Right lobe of liver (tissue), 6 donors: ENCODE data around the gene ADSS2. TPM values are rescaled to one million over a fixed set of nuclear protein-coding genes. Genes with fewer than 3 reads are reported as not detected.
"Not testable (repeated sequence)": the region's sequence is repeated elsewhere in the genome, so short reads cannot be mapped to it uniquely, and the experiment has no call there.

Experiments used
- ATAC-seq, 4 donors: fragments of 200-7000 bp; cut with Tn5 transposase; one replicate each; pipeline ENCODE4 v1.9.1; 2020; ENCODE audit warnings: mild to moderate bottlenecking in 4 of 4, moderate library complexity in 4 of 4
- DNase-seq, 3 donors: peaks; one replicate each; pipeline ENCODE4 v3.0.0-alpha.2; 2020
- H3K27ac ChIP-seq, 3 donors: fragments of 200-600 bp; one replicate each; pipeline ENCODE4 v1.8.0; 2022
- H3K27me3 ChIP-seq, 2 donors: fragments of 200-600 bp; one replicate each; pipeline ENCODE4 v1.8.0; 2022
- H3K36me3 ChIP-seq, 4 donors: fragments of 200-600 bp; sonication (generic) in 1 of 4; one replicate each; pipeline versions ENCODE4 v1.5.1 to v1.8.0; 2017 to 2022; ENCODE audit warnings: control low read depth in 1 of 4
- H3K4me1 ChIP-seq, 4 donors: fragments of 200-600 bp; sonication (generic) in 1 of 4; one replicate each; pipeline versions ENCODE4 v1.5.1 to v1.8.0; 2017 to 2022; ENCODE audit warnings: control low read depth in 1 of 4
- H3K4me3 ChIP-seq, 3 donors: fragments of 200-600 bp; one replicate each; pipeline ENCODE4 v1.8.0; 2022
- H3K9me3 ChIP-seq, 4 donors: fragments of 200-600 bp; sonication (generic) in 1 of 4; one replicate each; pipeline versions ENCODE4 v1.5.1 to v1.8.0; 2017 to 2022; ENCODE audit warnings: control low read depth in 1 of 4
- POLR2A ChIP-seq: fragments of 450-650 bp; IDR thresholded peaks from one replicate; pipeline ENCODE4 v1.6.1; 2017; ENCODE audit warnings: antibody characterized with exemption, mild to moderate bottlenecking
- WGBS: methylation state at CpG from one replicate; pipeline ENCODE4 v1.1.6; 2018; ENCODE audit warnings: low coverage, low lambda C conversion rate; ENCODE audit not compliant: insufficient coverage; ENCODE audit errors: missing lambda C conversion rate; 5-methylcytosine and 5-hydroxymethylcytosine counted together
- intact Hi-C, 2 donors: fragments of 100-400 bp; cut with DNase I; formaldehyde crosslinking; loops; one replicate each; pipeline versions ENCODE4 v1.11.2 to v1.14.1; 2022
- long read RNA-seq: library from polyadenylated mRNA; unstranded; transcript quantifications from one replicate; pipeline ENCODE4 v2.0.0, GENCODE V29; 2019
- total RNA-seq, 6 experiments: library from RNA; depleted of rRNA in 2 of 6; stranded (reverse); fragments of >200 nt in 2 of 6; fragmentation: NEBNext Ultra II Directional in 3 of 6; extraction: Animal tissue kit (Norgen Biotek cat#: 25700) in 3 of 6; gene quantifications; one replicate each; pipeline versions ENCODE4 v1.1.0 to v1.2.4, GENCODE V29; 2016 to 2023
- TF ChIP-seq, protein P1 (sequence below), 4 donors: fragments of 200-600 bp in 3 of 4; fragments of 450-650 bp in 1 of 4; IDR thresholded peaks; one replicate each; pipeline versions ENCODE4 v1.5.1 to v1.8.0; 2016 to 2022; ENCODE audit warnings: antibody characterized with exemption in 4 of 4, mild to moderate bottlenecking in 2 of 4
- donor health status: DM: no; HTN: yes; CAD: no.
- donor health status: DM: no; HTN: no; CAD: no.
- donor health status: DM: no; HTN: no; CAD: no.
- donor health status: DM: no; HTN: yes; CAD: no.
- donor health status: DM: no; HTN: yes; CAD: no.

Gene ADSS2
- 10 to 100 TPM in 5 of 6 experiments, 1 to 10 TPM in 1; 9.8 to 16.1 (median 14.5) TPM for total RNA-seq
- long read RNA-seq, transcript ADSS-201 (13 exons, 2,780 nt) = major isoform, 6 of 8 reads
- long read RNA-seq, partial matches to known transcripts = 1 of 8 reads
- long read RNA-seq, other reads (novel, unspliced or antisense) = 1 of 8 reads

DNA sequence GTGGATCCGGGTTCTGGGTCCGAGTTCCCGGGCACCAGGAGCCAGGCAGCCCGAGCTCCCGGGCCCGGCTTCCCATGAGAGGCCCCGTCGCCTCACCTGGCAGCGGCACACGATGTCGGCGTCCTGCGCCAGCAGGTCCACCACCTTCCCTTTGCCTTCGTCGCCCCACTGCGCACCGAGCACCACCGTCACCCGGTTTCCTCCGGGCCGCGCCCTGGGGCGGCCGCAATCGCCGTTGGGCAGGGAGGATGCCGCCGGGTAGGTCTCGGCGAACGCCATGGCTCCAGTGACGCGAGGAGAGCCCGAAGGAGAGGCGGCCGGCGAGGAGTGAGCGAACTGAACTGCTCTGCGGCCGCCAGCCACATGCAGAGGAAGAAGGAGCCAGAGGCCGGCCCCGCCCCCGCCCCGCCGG is at the start of gene ADSS2:
TSS of gene ADSS2 (minus strand) at position 371 of the 412 bp plus-strand sequence. CDS start at position 279, 92 bp downstream.
- intact Hi-C loops = no loop called here
- ATAC-seq = peak in 1 of 4 donors; percentile 35

GRCh38 chr1:244500515-244500914 is 48.8 kb upstream of the ADSS2 start:
- H3K9me3 ChIP-seq, intact Hi-C loops, H3K4me1 ChIP-seq, DNase-seq, ATAC-seq, H3K4me3 ChIP-seq, H3K27me3 ChIP-seq, H3K27ac ChIP-seq, H3K36me3 ChIP-seq: not testable (repeated sequence)
- WGBS = 88% methylated on average over 4 of the region's 4 CpGs

More for the DNA sequence above, at the start of gene ADSS2:
- 0% methylated on average over 12 of the region's 45 CpGs for WGBS
- peaks cover 0 to 14% (median 6%) of the 10 kb centered on the region in 4 donors for H3K4me1 ChIP-seq
- H3K9me3 ChIP-seq = no peaks in the 10 kb centered on the region
- TF ChIP-seq, protein P1, sequence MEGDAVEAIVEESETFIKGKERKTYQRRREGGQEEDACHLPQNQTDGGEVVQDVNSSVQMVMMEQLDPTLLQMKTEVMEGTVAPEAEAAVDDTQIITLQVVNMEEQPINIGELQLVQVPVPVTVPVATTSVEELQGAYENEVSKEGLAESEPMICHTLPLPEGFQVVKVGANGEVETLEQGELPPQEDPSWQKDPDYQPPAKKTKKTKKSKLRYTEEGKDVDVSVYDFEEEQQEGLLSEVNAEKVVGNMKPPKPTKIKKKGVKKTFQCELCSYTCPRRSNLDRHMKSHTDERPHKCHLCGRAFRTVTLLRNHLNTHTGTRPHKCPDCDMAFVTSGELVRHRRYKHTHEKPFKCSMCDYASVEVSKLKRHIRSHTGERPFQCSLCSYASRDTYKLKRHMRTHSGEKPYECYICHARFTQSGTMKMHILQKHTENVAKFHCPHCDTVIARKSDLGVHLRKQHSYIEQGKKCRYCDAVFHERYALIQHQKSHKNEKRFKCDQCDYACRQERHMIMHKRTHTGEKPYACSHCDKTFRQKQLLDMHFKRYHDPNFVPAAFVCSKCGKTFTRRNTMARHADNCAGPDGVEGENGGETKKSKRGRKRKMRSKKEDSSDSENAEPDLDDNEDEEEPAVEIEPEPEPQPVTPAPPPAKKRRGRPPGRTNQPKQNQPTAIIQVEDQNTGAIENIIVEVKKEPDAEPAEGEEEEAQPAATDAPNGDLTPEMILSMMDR (IDR thresholded peaks at IDR 0.05) = no peak
- peak; percentile 94 for TF ChIP-seq POLR2A
- DNase-seq = no peak
- H3K4me3 ChIP-seq = peak within 1 kb of the TSS; percentile 86 to 95 (median 92)
- peak within 1 kb of the TSS; percentile 89 to 96 (median 90) for H3K27ac ChIP-seq
- H3K27me3 ChIP-seq = no peaks in the 10 kb centered on the region
- H3K36me3 ChIP-seq = no peaks in the 10 kb centered on the region

DNA sequence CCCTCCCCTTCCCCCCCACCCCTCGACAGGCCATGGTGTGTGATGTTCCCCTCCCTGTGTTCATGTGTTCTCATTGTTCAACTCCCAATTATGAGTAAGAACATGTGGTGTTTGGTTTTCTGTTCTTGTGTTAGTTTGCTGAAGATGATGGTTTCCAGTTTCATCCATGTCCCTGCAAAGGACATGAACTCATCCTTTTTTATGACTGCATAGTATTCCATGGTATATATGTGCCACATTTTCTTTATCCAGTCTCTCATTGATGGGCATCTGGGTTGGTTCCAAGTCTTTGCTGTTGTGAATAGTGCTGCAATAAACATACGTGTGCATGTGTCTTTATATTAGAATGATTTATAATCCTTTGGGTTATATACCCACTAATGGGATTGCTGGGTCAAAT is 47.8 kb upstream of the ADSS2 start:
- 64% methylated on average over 2 of the region's 2 CpGs for WGBS

DNA sequence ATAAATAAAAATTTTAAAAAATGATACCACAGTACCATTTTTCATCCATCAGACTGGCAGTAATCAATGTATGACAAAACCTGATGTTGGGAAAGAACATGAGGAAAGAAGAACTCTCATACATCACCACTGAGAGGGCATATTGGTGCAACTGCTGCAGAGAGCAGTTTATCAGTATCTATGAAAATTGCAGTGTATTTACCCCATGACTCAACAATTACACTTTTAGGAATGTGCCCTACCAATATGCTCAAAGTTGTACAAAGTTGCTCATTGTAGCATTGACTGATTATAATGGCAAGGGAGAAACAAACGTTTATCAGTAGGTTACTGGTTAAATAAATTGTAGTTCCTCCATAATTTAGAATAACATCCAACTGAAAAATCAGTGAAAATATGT is 46.1 kb upstream of the ADSS2 start:
- WGBS = 52% methylated on average over 1 of the region's 1 CpG
- Histone ChIP-seq H3K27me3 (no peaks in the 10 kb centered on the region), H3K36me3 (no peaks in the 10 kb centered on the region), H3K9me3 (no peaks in the 10 kb centered on the region), H3K4me1 (no peaks in the 10 kb centered on the region), H3K27ac (no peak overlapping the region), H3K4me3 (no peak overlapping the region)
- intact Hi-C loops = no loop called here
- TF ChIP-seq, protein P1 (IDR thresholded peaks at IDR 0.05) = no peak
- TF ChIP-seq POLR2A = no peak
- ATAC-seq = no peak
- no peak for DNase-seq

More for the DNA sequence above, 47.8 kb upstream of the ADSS2 start:
- H3K36me3 ChIP-seq, H3K27ac ChIP-seq, H3K4me3 ChIP-seq, intact Hi-C loops, DNase-seq, H3K9me3 ChIP-seq, H3K27me3 ChIP-seq, H3K4me1 ChIP-seq, ATAC-seq: not testable (repeated sequence)

GRCh38 chr1:244496186-244496585 is 44.5 kb upstream of the ADSS2 start:
- TF ChIP-seq, protein P1 (IDR thresholded peaks at IDR 0.05) = no peak
- no peak for TF ChIP-seq POLR2A
- DNase-seq (no peak), ATAC-seq (no peak)
- H3K4me3 ChIP-seq = no peak overlapping the region
- H3K36me3 ChIP-seq = no peaks in the 10 kb centered on the region
- H3K9me3 ChIP-seq = no peaks in the 10 kb centered on the region
- H3K27me3 ChIP-seq = no peaks in the 10 kb centered on the region
- intact Hi-C loops = no loop called here
- no peaks in the 10 kb centered on the region for H3K4me1 ChIP-seq
- no peak overlapping the region for H3K27ac ChIP-seq
- WGBS = 92% methylated on average over 1 of the region's 1 CpG
